H1 (cell line): Measurements from ENCODE around the gene SULF2.
"Not testable (repeated sequence)": the region's sequence is repeated elsewhere in the genome, so short reads cannot be mapped to it uniquely, and the experiment has no call there.

Experiments
- CTCF ChIP-seq, 3 experiments: IDR thresholded peaks; 1 replicate in 2 of 3; 2 replicates in 1 of 3; pipeline versions ENCODE4 v1.5.1 to v1.6.1; 2011; ENCODE audit warnings: low read length in 3 of 3, mild to moderate bottlenecking in 3 of 3, inconsistent platforms in 2 of 3, low read depth in 1 of 3, moderate library complexity in 1 of 3; ENCODE audit not compliant: insufficient read depth in 1 of 3; ENCODE audit errors: control extremely low read depth in 1 of 3
- EZH2 ChIP-seq: fragments of 200-600 bp; sonication (generic); IDR thresholded peaks from 2 replicates; pipeline ENCODE4 v1.7.1; 2012; ENCODE audit warnings: low read depth, mild to moderate bottlenecking, moderate library complexity, low read length, inconsistent platforms; ENCODE audit not compliant: severe bottlenecking
- POLR2A ChIP-seq, 2 experiments: IDR thresholded peaks; 1 replicate in 1 of 2; 2 replicates in 1 of 2; pipeline ENCODE4 v1.6.1; 2011; ENCODE audit warnings: low read depth in 2 of 2, low read length in 2 of 2, mild to moderate bottlenecking in 2 of 2; ENCODE audit errors: control extremely low read depth in 1 of 2
- POLR2AphosphoS5 ChIP-seq: IDR thresholded peaks from 2 replicates; pipeline ENCODE4 v1.6.1; 2011; ENCODE audit warnings: low read depth, low read length
- SIX5 ChIP-seq: IDR thresholded peaks from 2 replicates; pipeline ENCODE4 v1.6.1; 2011; ENCODE audit warnings: mild to moderate bottlenecking, low read depth, low read length
- SUZ12 ChIP-seq: fragments of 200-600 bp; sonication (generic); IDR thresholded peaks from 2 replicates; pipeline ENCODE4 v1.6.1; 2012; ENCODE audit warnings: mild to moderate bottlenecking, inconsistent platforms, low read length, moderate library complexity, mixed read lengths
- TCF12 ChIP-seq: IDR thresholded peaks from 2 replicates; pipeline ENCODE4 v1.6.1; 2011; ENCODE audit warnings: low read depth, mild to moderate bottlenecking, low read length

- TF ChIP-seq EZH2; CTCF (IDR thresholded peaks at IDR 0.05; ENCODE audit: control extremely low read depth in 1 of 3, insufficient read depth in 1 of 3, low read depth in 1 of 3, low read length in 3 of 3); TCF12; POLR2A (IDR thresholded peaks at IDR 0.05; ENCODE audit: control extremely low read depth in 1 of 2, low read depth in 2 of 2, low read length in 2 of 2); POLR2AphosphoS5; SUZ12; SIX5: not testable (repeated sequence)
Observed at GRCh38 chr20:47794264-47794663, 9.0 kb upstream of the SULF2 start.
